Heart left ventricle (tissue), 13 donors: Measurements from ENCODE around the gene COMP.

Experiments used
- CTCF ChIP-seq, 12 donors: fragments of 200-600 bp; sonication (generic) in 4 of 12; IDR thresholded peaks; one replicate each; pipeline versions ENCODE4 v1.5.0 to v1.8.0; 2018 to 2022; ENCODE audit warnings: antibody characterized with exemption in 12 of 12, mild to moderate bottlenecking in 5 of 12
- POLR2A ChIP-seq, 2 donors: fragments of 450-650 bp; IDR thresholded peaks; one replicate each; pipeline ENCODE4 v1.6.1; 2017; ENCODE audit warnings: antibody characterized with exemption in 2 of 2, mild to moderate bottlenecking in 2 of 2, moderate library complexity in 2 of 2
- donor health status: ischemic (EF 13 %, LVEDD 7.1; RV severe dilation, severe dysfunction).
- donor health status: DM: no; HTN: yes; CAD: no.
- donor health status: DM: no; HTN: no; CAD: no.
- donor health status: ischemic (EF 25% LVEDD 6.9; RV normal size, moderate dysfunction).
- donor health status: ischemic (EF 25% LVEDD 5.7; RV mildly dilated, moderate dysfunction).
- donor health status: ischemic (EF 35%, LVEDD 5.7; RV mildly dilated, moderate dysfunction).
- donor health status: nonischemic (EF 11% LVEDD 7.7; RV severe dilation, severe dysfunction).
- donor health status: DM: yes; HTN: yes; CAD: no.
- donor health status: PGD.
- donor health status: ischemic (EF 29% LVEDD 5.4; RV normal size, mild dysfunction).
- donor health status: nonischemic (EF 23%, LVEDD 6.1; RV moderate dilation, normal function).

- TF ChIP-seq CTCF (IDR thresholded peaks at IDR 0.05): no peak
- no peak for TF ChIP-seq POLR2A (IDR thresholded peaks at IDR 0.05)
Measured at GRCh38 chr19:18759304-18759994, 31.7 kb downstream of the COMP start.
